H1 (cell line): Measurements from ENCODE around the gene TEAD1. TPM values are rescaled to one million over a fixed set of nuclear protein-coding genes. Genes with fewer than 3 reads are reported as not detected.
A peak's percentile ranks its signal among the peaks of the same experiment; 100 is the strongest.

ENCODE experiments used
- CTCF ChIA-PET: fragments of 300-600 bp; sonication (Branson Sonifier 250); formaldehyde crosslinking; loops from one replicate; lab custom pipeline; 2021; ENCODE audit not compliant: partially characterized antibody; lab: Charles Lee
- POLR2A ChIA-PET: fragments of 300-600 bp; sonication (Branson Sonifier 250); formaldehyde crosslinking; loops from one replicate; lab custom pipeline; 2021; ENCODE audit warnings: inconsistent platforms; ENCODE audit not compliant: partially characterized antibody; lab: Charles Lee
- DNase-seq, 2 experiments: peaks; one replicate each; pipeline versions ENCODE4 v3.0.0 to v3.0.0-alpha.2; 2010 to 2022; ENCODE audit warnings: low spot score in 2 of 2, low read depth in 1 of 2, mixed read lengths in 1 of 2
- FAIRE-seq: peaks from 2 replicates; lab custom pipeline; 2011; peaks lifted over from hg19 to GRCh38; lab: Jason Lieb, UNC
- H2AFZ ChIP-seq: 2 replicates; pipeline ENCODE4 v1.8.1; 2012; ENCODE audit warnings: low read length, inconsistent platforms
- H2AK5ac ChIP-seq: 2 replicates; pipeline ENCODE4 v1.6.1; 2013; ENCODE audit warnings: low read depth, low read length
- H2BK120ac ChIP-seq: replicated peaks from 2 replicates; pipeline ENCODE3; 2013; ENCODE audit warnings: low read depth, low read length, inconsistent platforms
- H2BK12ac ChIP-seq: 2 replicates; pipeline ENCODE4 v1.6.1; 2013; ENCODE audit warnings: low read depth, low read length
- H2BK15ac ChIP-seq: 2 replicates; pipeline ENCODE4 v1.6.1; 2013; ENCODE audit warnings: low read length
- H2BK20ac ChIP-seq: 2 replicates; pipeline ENCODE4 v1.6.1; 2013; ENCODE audit warnings: low read length
- H2BK5ac ChIP-seq: 2 replicates; pipeline ENCODE4 v1.6.1; 2013; ENCODE audit warnings: low read depth, low read length
- H3K14ac ChIP-seq: 2 replicates; pipeline ENCODE4 v1.6.1; 2013; ENCODE audit warnings: inconsistent platforms; ENCODE audit not compliant: insufficient read length
- H3K18ac ChIP-seq: 2 replicates; pipeline ENCODE4 v1.6.1; 2013; ENCODE audit warnings: low read length; ENCODE audit errors: extremely low read depth
- H3K23ac ChIP-seq: 2 replicates; pipeline ENCODE4 v1.6.1; 2013; ENCODE audit warnings: inconsistent platforms; ENCODE audit not compliant: insufficient read length
- H3K23me2 ChIP-seq: 2 replicates; pipeline ENCODE4 v1.6.1; 2013; ENCODE audit warnings: low read depth, low read length
- H3K27ac ChIP-seq: 2 replicates; pipeline ENCODE4 v1.6.1; 2011; ENCODE audit warnings: low read depth, low read length, inconsistent platforms
- H3K27me3 ChIP-seq, 4 experiments: replicated peaks in 1 of 4; 1 replicate in 1 of 4; 2 replicates in 3 of 4; pipeline versions ENCODE4 v1.6.1 to v1.8.1; 2011 to 2013; ENCODE audit warnings: low read length in 3 of 4, mild to moderate bottlenecking in 3 of 4, inconsistent platforms in 2 of 4, mixed read lengths in 2 of 4, moderate library complexity in 1 of 4; ENCODE audit not compliant: control insufficient read depth in 3 of 4, insufficient read depth in 3 of 4; ENCODE audit errors: extremely low read depth in 1 of 4
- H3K36me3 ChIP-seq, 4 experiments: 2 replicates each; pipeline versions ENCODE4 v1.6.1 to v1.8.1; 2011 to 2013; ENCODE audit warnings: mild to moderate bottlenecking in 4 of 4, low read length in 3 of 4, moderate library complexity in 2 of 4, control low read depth in 1 of 4, inconsistent platforms in 1 of 4; ENCODE audit not compliant: insufficient read depth in 4 of 4, control insufficient read depth in 2 of 4
- H3K4ac ChIP-seq: replicated peaks from 2 replicates; pipeline ENCODE3; 2013; ENCODE audit warnings: low read length, low read depth, mixed read lengths, inconsistent platforms; ENCODE audit not compliant: insufficient read length
- H3K4me1 ChIP-seq, 4 experiments: replicated peaks in 1 of 4; 1 replicate in 1 of 4; 2 replicates in 3 of 4; pipeline versions ENCODE4 v1.6.1 to v1.8.1; 2011 to 2013; ENCODE audit warnings: low read length in 3 of 4, inconsistent platforms in 2 of 4, mixed read lengths in 1 of 4; ENCODE audit not compliant: insufficient read depth in 4 of 4, control insufficient read depth in 3 of 4
- H3K4me2 ChIP-seq, 2 experiments: 2 replicates each; pipeline versions ENCODE4 v1.6.1 to v1.8.1; 2011 to 2013; ENCODE audit warnings: low read depth in 2 of 2, low read length in 2 of 2, control low read depth in 1 of 2, inconsistent platforms in 1 of 2, mild to moderate bottlenecking in 1 of 2; ENCODE audit not compliant: insufficient read depth in 1 of 2
- H3K4me3 ChIP-seq, 4 experiments: fragments of 200-600, 300-600 bp in 1 of 4; sonication (generic), shearing (Covaris generic), sonication (Bioruptor Twin) in 1 of 4; 2 replicates each; pipeline versions ENCODE4 v1.5.1 to v1.8.1; 2011 to 2016; ENCODE audit warnings: low read length in 4 of 4, low read depth in 3 of 4, control low read depth in 2 of 4, inconsistent platforms in 2 of 4, mild to moderate bottlenecking in 2 of 4, mixed read lengths in 1 of 4, moderate library complexity in 1 of 4; ENCODE audit not compliant: insufficient read depth in 2 of 4; ENCODE audit errors: extremely low read depth in 1 of 4
- H3K56ac ChIP-seq: replicated peaks from 2 replicates; pipeline ENCODE3; 2013; ENCODE audit warnings: low read depth, mild to moderate bottlenecking, mixed read lengths, low read length, inconsistent platforms; ENCODE audit not compliant: insufficient read length
- H3K79me1 ChIP-seq: 2 replicates; pipeline ENCODE4 v1.6.1; 2013; ENCODE audit warnings: low read depth, low read length, control low read depth
- H3K79me2 ChIP-seq, 2 experiments: 2 replicates each; pipeline versions ENCODE4 v1.6.1 to v1.8.1; 2012 to 2013; ENCODE audit warnings: low read length in 2 of 2, mild to moderate bottlenecking in 2 of 2, inconsistent platforms in 1 of 2; ENCODE audit not compliant: insufficient read depth in 2 of 2, control insufficient read depth in 1 of 2
- H3K9ac ChIP-seq, 4 experiments: replicated peaks in 1 of 4; 1 replicate in 1 of 4; 2 replicates in 3 of 4; pipeline versions ENCODE4 v1.6.1 to v1.8.1; 2011 to 2013; ENCODE audit warnings: low read depth in 3 of 4, low read length in 3 of 4, control low read depth in 2 of 4, mild to moderate bottlenecking in 2 of 4, moderate library complexity in 2 of 4, inconsistent platforms in 1 of 4; ENCODE audit errors: extremely low read depth in 1 of 4
- H3K9me3 ChIP-seq, 2 experiments: 2 replicates each; pipeline versions ENCODE4 v1.6.1 to v1.8.1; 2012 to 2013; ENCODE audit warnings: mild to moderate bottlenecking in 2 of 2, moderate library complexity in 2 of 2, control low read depth in 1 of 2, inconsistent platforms in 1 of 2, low read depth in 1 of 2, low read length in 1 of 2, mixed read lengths in 1 of 2; ENCODE audit not compliant: insufficient read depth in 2 of 2
- H4K20me1 ChIP-seq, 2 experiments: replicated peaks in 1 of 2; 2 replicates each; pipeline versions ENCODE3 to v1.8.1; 2011 to 2013; ENCODE audit warnings: inconsistent platforms in 2 of 2, low read length in 2 of 2, mild to moderate bottlenecking in 1 of 2; ENCODE audit not compliant: insufficient read depth in 2 of 2, control insufficient read depth in 1 of 2
- H4K5ac ChIP-seq: 2 replicates; pipeline ENCODE4 v1.6.1; 2013; ENCODE audit warnings: low read length, low read depth, mixed read lengths, inconsistent platforms; ENCODE audit not compliant: insufficient read length
- H4K8ac ChIP-seq: 2 replicates; pipeline ENCODE4 v1.8.0; 2013; ENCODE audit warnings: mild to moderate bottlenecking, moderate library complexity, low read length, inconsistent platforms; ENCODE audit not compliant: insufficient read depth; ENCODE audit errors: extremely low read depth
- H4K91ac ChIP-seq: replicated peaks from 2 replicates; pipeline ENCODE3; 2013; ENCODE audit warnings: low read length, mixed read lengths, inconsistent platforms; ENCODE audit not compliant: insufficient read length
- CEBPB ChIP-seq: IDR thresholded peaks from 2 replicates; pipeline ENCODE4 v1.6.1; 2012; ENCODE audit warnings: low read depth, low read length
- WGBS, 2 experiments: shearing (Covaris generic) in 1 of 2; methylation state at CpG; one replicate each; pipeline versions ENCODE4 v1.1.6 to v1.1.7; 2013 to 2015; ENCODE audit warnings: low lambda C conversion rate in 2 of 2, mixed read lengths in 2 of 2, inconsistent platforms in 1 of 2, low coverage in 1 of 2, missing lambda C conversion rate in 1 of 2; ENCODE audit not compliant: insufficient replicate concordance in 2 of 2, insufficient coverage in 1 of 2, insufficient read length in 1 of 2; ENCODE audit errors: extremely low coverage in 1 of 2, missing lambda C conversion rate in 1 of 2; 5-methylcytosine and 5-hydroxymethylcytosine counted together
- polyA plus RNA-seq, 7 experiments: library from polyadenylated mRNA; depleted of rRNA in 3 of 7; stranded (reverse) in 5 of 7; unstranded in 2 of 7; fragments of >200 nt in 5 of 7; fragments of 200-250 nt in 2 of 7; gene quantifications; 1 replicate in 5 of 7; 2 replicates in 1 of 7; 4 replicates in 1 of 7; pipeline versions ENCODE4 v1.2.1 to v1.2.3, GENCODE V29; 2011 to 2013; ENCODE audit warnings: missing spikeins in 2 of 7, mixed read lengths in 2 of 7
- total RNA-seq: library from RNA; stranded (reverse); fragmentation: NEBNext Ultra II Directional; extraction: Animal tissue kit (Norgen Biotek cat#: 25700); gene quantifications from 2 replicates; pipeline ENCODE4 v1.2.1, GENCODE V29; 2021

Gene TEAD1
- total and polyA plus RNA-seq, 2 of the 8 experiments (the other 6 are each of a cell fraction or from before 2014, with no cell fraction given): 15.6 to 67.4 TPM

- H2AFZ ChIP-seq: no peak overlapping the region
- H2BK20ac ChIP-seq: no peak overlapping the region
- FAIRE-seq (no peak), DNase-seq (no peak)
- H2BK120ac ChIP-seq: no peak overlapping the region
- H3K79me1 ChIP-seq: peaks cover 11% of the 10 kb centered on the region
- H3K9ac ChIP-seq: no peak overlapping the region
- POLR2A ChIA-PET: interaction anchor here (1.5 kb wide), 1 partner anchor 55 kb away, joined by 5 read pairs; no protein-coding TSS in a partner anchor
- peaks cover 0 to 18% of the 10 kb centered on the region in 2 experiments for H4K20me1 ChIP-seq
- H3K36me3 ChIP-seq: no peaks in the 10 kb centered on the region
- 82% methylated on average over 9 of the region's 9 CpGs; no CpG with 5 or more reads in 1 of the 2 experiments for WGBS, 2 experiments
- H3K56ac ChIP-seq: no peak overlapping the region
- no peak overlapping the region for H3K14ac ChIP-seq
- H2BK5ac ChIP-seq: no peak overlapping the region
- no peak overlapping the region for H4K5ac ChIP-seq
- H2BK12ac ChIP-seq: no peak overlapping the region
- H3K18ac ChIP-seq: no peak overlapping the region
- H3K23ac ChIP-seq: no peak overlapping the region
- no peak overlapping the region for H4K91ac ChIP-seq
- no peaks in the 10 kb centered on the region for H3K23me2 ChIP-seq
- TF ChIP-seq CEBPB: no peak
- TF ChIP-seq, all 59 proteins: peak for 0
- H3K4me3 ChIP-seq: no peak overlapping the region
- peak overlapping the region; percentile 20; the same call in 1 of the 2 replicates for H2BK15ac ChIP-seq
- CTCF ChIA-PET: interaction anchor here (1.0 to 2.8 kb wide), 7 partner anchors 8 to 425 kb away, joined by 3 to 8 read pairs (median 3); no protein-coding TSS in a partner anchor
- peaks cover 2 to 93% of the 10 kb centered on the region in 2 experiments; a peak in 3 of 4 replicates for H3K79me2 ChIP-seq
- peak overlapping the region; percentile 75; the same call in 1 of the 2 replicates for H2AK5ac ChIP-seq
- no peak overlapping the region for H3K27ac ChIP-seq
- peak overlapping the region; percentile 16 for H3K4ac ChIP-seq
- H3K27me3 ChIP-seq: no peaks in the 10 kb centered on the region
- no peak overlapping the region for H4K8ac ChIP-seq
- H3K4me1 ChIP-seq: peaks cover 0 to 22% (median 12%) of the 10 kb centered on the region in 4 experiments; a peak in 4 of 7 replicates
- H3K4me2 ChIP-seq: no peak overlapping the region
- no peaks in the 10 kb centered on the region for H3K9me3 ChIP-seq
Observed at GRCh38 chr11:12755510-12756453, 81.6 kb downstream of the TEAD1 start.
